Measurements from ENCODE around the gene TMC5. TPM values are rescaled to one million over a fixed set of nuclear protein-coding genes. Genes with fewer than 3 reads are reported as not detected.

The TMC5 gene
- polyA plus RNA-seq, 3 donors = not detected

- Histone ChIP-seq H4K20me1 (ENCODE audit: insufficient read depth, low read length) (no peaks in the 10 kb centered on the region), H3K9me3 (replicated peaks in 1 of 2; ENCODE audit: control insufficient read depth in 1 of 2, insufficient read depth in 1 of 2, low read length in 2 of 2) (no peaks in the 10 kb centered on the region), H3K36me3 (replicated peaks in 1 of 2; ENCODE audit: control insufficient read depth in 1 of 2, insufficient read depth in 2 of 2, low read length in 2 of 2) (peaks cover 26 to 39% of the 10 kb centered on the region in 2 donors), H2AFZ (ENCODE audit: insufficient read depth, low read depth, low read length, poor library complexity, severe bottlenecking) (no peak overlapping the region), H3K4me3 (replicated peaks in 1 of 3; ENCODE audit: low read depth in 2 of 3, low read length in 3 of 3) (no peak overlapping the region), H3K79me2 (ENCODE audit: insufficient read depth, low read length) (no peaks in the 10 kb centered on the region), H3K27ac (ENCODE audit: low read depth in 1 of 2, low read length in 2 of 2) (peak overlapping the region in 1 of 2 donors; percentile 62), H3K27me3 (ENCODE audit: control insufficient read depth in 2 of 2, insufficient read depth in 2 of 2, low read length in 2 of 2) (no peaks in the 10 kb centered on the region), H3K9ac (ENCODE audit: insufficient read depth, low read length, poor library complexity, severe bottlenecking) (peak overlapping the region; percentile 7), H3K4me2 (replicated peaks; ENCODE audit: extremely low read depth, low read length, poor library complexity, severe bottlenecking) (no peak overlapping the region), H3K4me1 (ENCODE audit: control insufficient read depth in 1 of 2, insufficient read depth in 2 of 2, low read length in 2 of 2) (peaks cover 28 to 36% of the 10 kb centered on the region in 2 donors)
- peak; percentile 25 to 45 (median 41) for DNase-seq
- intact Hi-C loops (cut with micrococcal nuclease) = no loop called here
- H3K4me3 Mint-ChIP-seq = peak overlapping the region in 1 of 2 donors; percentile 17
- H3K9me3 Mint-ChIP-seq = peaks cover 0 to 2% (median 0%) of the 10 kb centered on the region in 7 donors
- 41% methylated on average over 4 of the region's 5 CpGs for WGBS (ENCODE audit: insufficient coverage)
- H3K27ac Mint-ChIP-seq = peak overlapping the region; percentile 43 to 85 (median 76)
- peaks cover 28% of the 10 kb centered on the region for H3K4me1 Mint-ChIP-seq
- H3K36me3 Mint-ChIP-seq = peaks cover 30 to 41% of the 10 kb centered on the region in 2 donors
- TF ChIP-seq CTCF (IDR thresholded peaks at IDR 0.05) = no peak
- H3K27me3 Mint-ChIP-seq (ENCODE audit: low read depth in 3 of 3) = peaks cover 0 to 2% (median 0%) of the 10 kb centered on the region in 3 donors
Observed at GRCh38 chr16:19497176-19497575, 79.5 kb downstream of the TMC5 start.

GRCh38 chr16:19499006-19499405 lies 81.3 kb downstream of the TMC5 start:
- Histone ChIP-seq H3K27ac (ENCODE audit: low read depth in 1 of 2, low read length in 2 of 2) (no peak overlapping the region), H3K27me3 (ENCODE audit: control insufficient read depth in 2 of 2, insufficient read depth in 2 of 2, low read length in 2 of 2) (no peaks in the 10 kb centered on the region), H3K79me2 (ENCODE audit: insufficient read depth, low read length) (no peaks in the 10 kb centered on the region), H2AFZ (ENCODE audit: insufficient read depth, low read depth, low read length, poor library complexity, severe bottlenecking) (no peak overlapping the region), H3K4me1 (ENCODE audit: control insufficient read depth in 1 of 2, insufficient read depth in 2 of 2, low read length in 2 of 2) (peaks cover 20 to 25% of the 10 kb centered on the region in 2 donors), H3K4me3 (replicated peaks in 1 of 3; ENCODE audit: low read depth in 2 of 3, low read length in 3 of 3) (no peak overlapping the region), H3K9ac (ENCODE audit: insufficient read depth, low read length, poor library complexity, severe bottlenecking) (no peak overlapping the region), H4K20me1 (ENCODE audit: insufficient read depth, low read length) (no peaks in the 10 kb centered on the region), H3K4me2 (replicated peaks; ENCODE audit: extremely low read depth, low read length, poor library complexity, severe bottlenecking) (no peak overlapping the region), H3K9me3 (replicated peaks in 1 of 2; ENCODE audit: control insufficient read depth in 1 of 2, insufficient read depth in 1 of 2, low read length in 2 of 2) (no peaks in the 10 kb centered on the region), H3K36me3 (replicated peaks in 1 of 2; ENCODE audit: control insufficient read depth in 1 of 2, insufficient read depth in 2 of 2, low read length in 2 of 2) (peaks cover 43 to 58% of the 10 kb centered on the region in 2 donors)
- no peak for DNase-seq
- TF ChIP-seq CTCF (IDR thresholded peaks at IDR 0.05) = no peak
- Mint-ChIP-seq H3K4me1 (peaks cover 18% of the 10 kb centered on the region), H3K4me3 (no peak overlapping the region), H3K27me3 (ENCODE audit: low read depth in 3 of 3) (peaks cover 0 to 2% (median 0%) of the 10 kb centered on the region in 3 donors), H3K9me3 (no peaks in the 10 kb centered on the region), H3K27ac (peak overlapping the region in 2 of 7 donors; percentile 31 to 60), H3K36me3 (peaks cover 47 to 59% of the 10 kb centered on the region in 2 donors)
- intact Hi-C loops (cut with micrococcal nuclease) = no loop called here
- 100% methylated on average over 1 of the region's 5 CpGs for WGBS (ENCODE audit: insufficient coverage)

Data from CD14-positive monocyte (primary cell).